ENCODE data around the gene RNU5D-1.

- TF ChIP-seq EP300 (IDR thresholded peaks at IDR 0.05) = no peak
- no peak for TF ChIP-seq POLR2A (IDR thresholded peaks at IDR 0.05)
- TF ChIP-seq CTCF (IDR thresholded peaks at IDR 0.05) = no peak
These were observed 48.8 kb downstream of the RNU5D-1 start for GRCh38 chr1:44681905-44682882.

All from ovary (tissue), 3 donors.